ENCODE data around the gene WIPF3.

- no peak for TF ChIP-seq RARB (CRISPR knock-in tag; IDR thresholded peaks at IDR 0.05)
- no peak for TF ChIP-seq TSHZ2 (CRISPR knock-in tag; IDR thresholded peaks at IDR 0.05)
- no peak for TF ChIP-seq PPARA (CRISPR knock-in tag; IDR thresholded peaks at IDR 0.05; ENCODE audit: borderline replicate concordance)
- TF ChIP-seq ZFP30 (CRISPR knock-in tag; IDR thresholded peaks at IDR 0.05), result no peak
- no peak for TF ChIP-seq CSRNP3 (CRISPR knock-in tag; IDR thresholded peaks at IDR 0.05)
These were observed 4.4 kb upstream of the WIPF3 start for GRCh38 chr7:29801929-29802328.

Data from SK-N-SH treated with all-trans-retinoic acid at 6 μM for 48 hours (cell line).